ENCODE measurements around the gene TMOD3. TPM values are rescaled to one million over a fixed set of nuclear protein-coding genes. Genes with fewer than 3 reads are reported as not detected.

The TMOD3 gene
- polyA plus RNA-seq, 2 of the 4 experiments (the other 2 are of a cell fraction) = 57.5 to 111 TPM

DNA sequence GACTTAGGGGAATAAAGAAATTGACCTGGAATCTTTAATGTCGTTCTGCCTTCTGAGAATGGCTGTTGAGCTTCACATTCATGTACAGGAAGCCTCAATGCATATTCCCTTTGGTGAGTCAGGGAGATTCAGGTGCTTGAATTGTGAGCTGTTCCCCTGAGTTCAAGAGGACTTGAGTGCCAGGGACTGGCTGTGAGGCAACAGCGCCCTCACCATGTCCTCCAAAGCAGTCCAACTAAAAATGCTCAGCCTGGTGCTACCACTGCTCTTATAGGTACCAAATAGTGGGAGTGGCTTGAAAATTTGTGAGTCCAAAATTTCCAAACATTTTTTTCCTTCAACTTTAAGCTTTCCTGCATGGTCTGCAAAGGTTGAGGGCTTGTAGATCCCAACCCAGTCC is 88.0 kb downstream of the TMOD3 start:
- FAIRE-seq (peak; percentile 92), DNase-seq (ENCODE audit: low read depth in 1 of 2, low spot score in 1 of 2) (peak; percentile 44 to 89), ATAC-seq (peak; percentile 95 to 99)
- H3K27ac ChIP-seq = no peak overlapping the region
- 54% methylated on average over 2 of the region's 2 CpGs for WGBS (ENCODE audit: missing lambda C conversion rate)
- H3K4me1 ChIP-seq = peaks cover 4% of the 10 kb centered on the region; the same call in 1 of the 3 replicates
- CTCF ChIA-PET = interaction anchor here (0.6 to 3.1 kb wide), 47 partner anchors 8 to 269 kb away, joined by 3 to 31 read pairs (median 4); partner anchors contain the start of genes SCG3 and TMOD3
- no peak overlapping the region for H3K4me3 ChIP-seq
- POLR2A ChIA-PET = no interaction called here
- H3K9me3 ChIP-seq = no peaks in the 10 kb centered on the region
- H3K4me2 ChIP-seq = no peak overlapping the region
- TF ChIP-seq CTCF (IDR thresholded peaks at IDR 0.05) = peak; percentile 76
- TF ChIP-seq NPAS2 (CRISPR knock-in tag; IDR thresholded peaks at IDR 0.05; ENCODE audit: borderline replicate concordance) = no peak
- TF ChIP-seq SMC3 (IDR thresholded peaks at IDR 0.05) = peak; percentile 65
- peak; percentile 77 to 88 for TF ChIP-seq RAD21 (conservative IDR thresholded peaks at IDR 0.05 in 1 of 2, IDR thresholded peaks at IDR 0.05 in 1 of 2)

DNA sequence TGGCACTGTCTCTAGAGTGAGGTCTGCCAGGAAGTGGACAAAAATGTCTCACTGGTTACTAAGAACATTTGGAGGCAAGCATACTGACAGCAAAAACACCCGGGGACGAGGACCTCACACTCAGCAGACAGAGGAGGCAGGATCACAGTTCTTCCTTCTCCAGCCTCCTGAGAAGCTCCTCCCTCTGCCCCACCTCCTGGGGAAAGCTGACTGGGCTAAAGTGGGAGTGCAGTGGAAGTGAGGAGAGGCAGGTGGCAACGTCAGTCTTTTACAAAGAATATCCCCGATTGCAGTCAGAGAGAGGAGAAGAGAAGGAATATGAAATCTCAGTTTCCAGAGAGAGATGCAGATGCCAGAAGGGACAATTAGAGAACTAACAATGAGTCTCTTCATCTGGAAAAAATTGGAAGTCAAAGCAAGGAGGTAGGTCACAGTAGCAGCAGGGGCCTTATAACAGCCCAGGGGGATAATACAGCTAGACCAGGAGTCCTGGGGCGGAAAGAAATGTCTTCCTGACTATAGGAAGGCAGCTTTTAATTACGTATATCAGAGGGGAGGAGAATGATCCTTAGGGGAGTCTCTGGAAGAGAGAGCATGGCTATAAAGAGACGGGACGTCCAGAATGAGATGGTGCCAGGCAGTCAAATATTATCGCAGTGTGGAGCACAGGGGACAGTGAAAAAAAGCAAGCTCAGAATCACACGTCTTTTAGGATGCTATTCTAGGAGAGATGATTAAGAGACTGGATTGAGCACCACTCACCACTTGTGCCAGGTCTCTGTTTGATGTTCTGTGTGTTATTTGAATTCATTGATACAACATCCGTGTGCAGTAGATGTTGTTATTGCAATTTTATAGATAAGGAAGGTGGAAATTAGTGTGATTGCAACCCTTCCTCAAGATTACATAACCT is 95.0 kb downstream of the TMOD3 start:
- no peaks in the 10 kb centered on the region for H3K4me1 ChIP-seq
- POLR2A ChIA-PET = no interaction called here
- H3K4me3 ChIP-seq = no peak overlapping the region
- DNase-seq (ENCODE audit: low read depth in 1 of 2, low spot score in 1 of 2) = no peak
- H3K27ac ChIP-seq = no peak overlapping the region
- peak; percentile 60 to 66; a peak in 4 of 6 replicates for ATAC-seq
- CTCF ChIA-PET = interaction anchor here (0.6 to 2.8 kb wide), 9 partner anchors 11 to 148 kb away, joined by 3 to 13 read pairs (median 4); no protein-coding TSS in a partner anchor
- no peaks in the 10 kb centered on the region for H3K9me3 ChIP-seq
- no peak overlapping the region for H3K4me2 ChIP-seq
- TF ChIP-seq POLR2AphosphoS2 (conservative IDR thresholded peaks at IDR 0.05; ENCODE audit: low read length) = peak; percentile 65
- peak; percentile 82 for TF ChIP-seq MAFK (IDR thresholded peaks at IDR 0.05; ENCODE audit: partially characterized antibody)
- TF ChIP-seq ELK1 (IDR thresholded peaks at IDR 0.05; ENCODE audit: low read depth, low read length) = no peak
- no peak for TF ChIP-seq USF2 (IDR thresholded peaks at IDR 0.05)
- TF ChIP-seq PHF8 (IDR thresholded peaks at IDR 0.05; ENCODE audit: borderline replicate concordance, low read depth) = no peak
- no peak for TF ChIP-seq HOXA7 (CRISPR knock-in tag; IDR thresholded peaks at IDR 0.05)
- TF ChIP-seq, protein P1, sequence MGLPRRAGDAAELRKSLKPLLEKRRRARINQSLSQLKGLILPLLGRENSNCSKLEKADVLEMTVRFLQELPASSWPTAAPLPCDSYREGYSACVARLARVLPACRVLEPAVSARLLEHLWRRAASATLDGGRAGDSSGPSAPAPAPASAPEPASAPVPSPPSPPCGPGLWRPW (IDR thresholded peaks at IDR 0.05) = no peak
- TF ChIP-seq MYC (IDR thresholded peaks at IDR 0.05; ENCODE audit: borderline replicate concordance, low read length) = no peak
- no peak for TF ChIP-seq RFX5 (IDR thresholded peaks at IDR 0.05)
- no peak for FAIRE-seq
- 85% methylated on average over 11 of the region's 11 CpGs for WGBS (ENCODE audit: missing lambda C conversion rate)

DNA sequence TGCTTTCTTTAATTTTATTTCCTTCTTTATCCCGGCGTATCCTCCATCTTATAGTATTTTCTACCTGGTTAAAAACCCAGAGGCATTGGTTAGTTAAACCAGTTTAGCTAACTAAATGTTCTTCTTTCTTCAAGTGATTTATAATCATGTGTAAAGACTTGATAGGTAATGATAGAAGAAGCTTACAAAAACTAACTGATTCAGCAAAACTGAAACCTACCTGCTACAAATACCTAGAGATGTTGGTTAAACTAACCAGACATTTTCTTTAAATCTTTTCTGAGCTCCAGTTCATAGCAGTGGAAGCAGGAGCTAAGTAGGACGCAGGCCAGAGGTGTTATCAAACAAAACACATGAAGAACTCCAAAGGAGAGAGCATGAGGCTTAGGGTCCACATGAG is 97.4 kb downstream of the TMOD3 start:
- Histone ChIP-seq H3K9me3 (no peaks in the 10 kb centered on the region), H3K4me3 (no peak overlapping the region), H3K27ac (no peak overlapping the region), H3K4me1 (peaks cover 5% of the 10 kb centered on the region; the same call in 2 of the 3 replicates), H3K4me2 (no peak overlapping the region)
- ChIA-PET POLR2A (no interaction called here), CTCF (interaction anchor here (0.6 to 3.2 kb wide), 6 partner anchors 9 to 151 kb away, joined by 3 to 20 read pairs (median 4); no protein-coding TSS in a partner anchor)
- DNase-seq (ENCODE audit: low read depth in 1 of 2, low spot score in 1 of 2) (no peak), ATAC-seq (no peak), FAIRE-seq (peak; percentile 76)
- TF ChIP-seq RFX5 (IDR thresholded peaks at IDR 0.05) (no peak), ZC3H11A (IDR thresholded peaks at IDR 0.05) (no peak), RNF2 (IDR thresholded peaks at IDR 0.05; ENCODE audit: borderline replicate concordance, low read depth) (no peak), MAX (IDR thresholded peaks at IDR 0.05) (no peak), MAFK (IDR thresholded peaks at IDR 0.05; ENCODE audit: partially characterized antibody) (peak; percentile 83)
- WGBS (ENCODE audit: missing lambda C conversion rate) = 94% methylated on average over 3 of the region's 3 CpGs
